Hepatocyte (in vitro differentiated cells): ENCODE results near the gene RPL10A. TPM values are rescaled to one million over a fixed set of nuclear protein-coding genes. Genes with fewer than 3 reads are reported as not detected.

Source experiments
- DNase-seq: peaks from one replicate; pipeline ENCODE4 v3.0.0-alpha.2; 2016; ENCODE audit warnings: low spot score
- H2AFZ ChIP-seq: fragments of 200-600 bp; sonication (generic); 2 replicates; pipeline ENCODE4 v1.6.0; 2016; ENCODE audit warnings: antibody characterized with exemption, mild to moderate bottlenecking
- H3K27ac ChIP-seq: fragments of 200-600 bp; sonication (generic); 2 replicates; pipeline ENCODE4 v1.5.1; 2016; ENCODE audit warnings: mild to moderate bottlenecking
- H3K27me3 ChIP-seq: fragments of 200-600 bp; sonication (generic); 2 replicates; pipeline ENCODE4 v1.6.1; 2016
- H3K36me3 ChIP-seq: fragments of 200-600 bp; sonication (generic); replicated peaks from 2 replicates; pipeline ENCODE4 v1.5.1; 2016; ENCODE audit warnings: low read depth; ENCODE audit not compliant: insufficient read depth
- H3K4me1 ChIP-seq: fragments of 200-600 bp; sonication (generic); 2 replicates; pipeline ENCODE4 v1.5.1; 2016; ENCODE audit warnings: mild to moderate bottlenecking, moderate library complexity; ENCODE audit not compliant: insufficient read depth
- H3K4me2 ChIP-seq: fragments of 200-600 bp; sonication (generic); 2 replicates; pipeline ENCODE4 v1.6.0; 2016
- H3K4me3 ChIP-seq: fragments of 200-600 bp; sonication (generic); 2 replicates; pipeline ENCODE4 v1.5.1; 2016; ENCODE audit warnings: mild to moderate bottlenecking
- H3K79me2 ChIP-seq: fragments of 200-600 bp; sonication (generic); 2 replicates; pipeline ENCODE4 v1.6.0; 2017; ENCODE audit warnings: mild to moderate bottlenecking
- H3K9me2 ChIP-seq: fragments of 200-600 bp; sonication (generic); replicated peaks from 2 replicates; pipeline ENCODE4 v1.6.0; 2017; ENCODE audit warnings: mild to moderate bottlenecking; ENCODE audit not compliant: insufficient read depth
- H3K9me3 ChIP-seq: fragments of 200-600 bp; sonication (generic); 2 replicates; pipeline ENCODE4 v1.5.1; 2016; ENCODE audit warnings: low read depth, mild to moderate bottlenecking
- H4K20me1 ChIP-seq: fragments of 200-600 bp; sonication (generic); 2 replicates; pipeline ENCODE4 v1.6.0; 2016; ENCODE audit warnings: mild to moderate bottlenecking; ENCODE audit not compliant: insufficient read depth, poor library complexity, severe bottlenecking
- CTCF ChIP-seq: fragments of 200-600 bp; sonication (generic); IDR thresholded peaks from 2 replicates; pipeline ENCODE4 v1.5.1; 2016; ENCODE audit warnings: antibody characterized with exemption, mild to moderate bottlenecking; ENCODE audit not compliant: poor library complexity
- EZH2 ChIP-seq: fragments of 200-600 bp; sonication (generic); IDR thresholded peaks from 2 replicates; pipeline ENCODE4 v1.6.1; 2016; ENCODE audit warnings: antibody characterized with exemption, mild to moderate bottlenecking, borderline replicate concordance
- EZH2phosphoT487 ChIP-seq: fragments of 200-600 bp; sonication (generic); IDR thresholded peaks from one replicate; pipeline ENCODE4 v1.6.1; 2018; ENCODE audit warnings: antibody characterized with exemption, mild to moderate bottlenecking, low read depth, moderate library complexity; ENCODE audit not compliant: unreplicated experiment, severe bottlenecking
- WGBS: methylation state at CpG from one replicate; pipeline ENCODE4 v1.1.6; 2016; ENCODE audit warnings: low lambda C conversion rate; ENCODE audit errors: missing lambda C conversion rate; 5-methylcytosine and 5-hydroxymethylcytosine counted together
- polyA plus RNA-seq: library from polyadenylated mRNA; unstranded; fragments of >200 nt; fragmentation: Nextera tagmentation; extraction: Ambion mirVana; gene quantifications from 2 replicates; pipeline ENCODE4 v1.2.1, GENCODE V29; 2016
- total RNA-seq: library from RNA; depleted of rRNA; stranded (reverse); fragments of >200 nt; gene quantifications from 2 replicates; pipeline ENCODE4 v1.2.3, GENCODE V29; 2014

RPL10A gene
- total and polyA plus RNA-seq, 2 experiments from 2014 or later, result 308 to 1,102 TPM

DNA sequence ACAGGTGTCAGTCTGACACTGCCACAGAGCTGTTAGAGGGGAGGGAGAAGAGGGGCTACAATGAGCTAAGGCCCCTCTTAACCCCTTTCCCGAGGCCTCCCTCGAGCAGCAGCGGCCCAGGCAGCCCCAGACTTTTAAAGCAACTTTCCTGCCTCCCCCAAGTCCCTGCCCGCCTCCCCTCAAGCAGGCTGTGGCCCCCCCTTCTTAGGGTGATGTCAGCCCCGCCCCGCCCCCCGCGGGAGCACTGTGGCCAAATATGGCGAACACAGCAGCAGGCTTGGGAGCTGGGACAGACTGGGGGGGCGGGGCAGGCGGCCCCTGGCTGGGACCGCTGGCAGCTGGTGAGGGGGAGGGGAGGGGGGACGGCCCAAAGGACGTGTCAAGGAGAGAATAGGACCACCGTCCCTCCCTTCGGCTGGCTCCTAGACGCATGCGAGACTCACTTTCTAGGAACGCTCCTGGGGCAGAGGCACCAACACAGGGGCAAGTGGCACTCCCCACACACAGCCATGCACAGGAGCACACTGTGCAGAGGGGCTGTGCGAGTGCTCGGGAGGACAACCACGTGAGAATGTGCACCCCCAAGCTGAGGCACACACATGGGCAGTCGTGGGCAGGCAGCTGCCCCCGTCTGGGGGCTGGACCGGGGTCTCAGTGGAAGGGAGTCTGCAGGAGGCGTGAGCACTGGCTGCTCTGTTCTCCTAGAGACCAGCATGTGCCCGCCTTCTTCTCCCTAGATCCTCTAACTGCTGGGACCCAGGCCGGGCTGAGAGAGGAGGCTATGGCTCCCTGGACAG is 22.0 kb downstream of the RPL10A start:
- Histone ChIP-seq H3K79me2 (peaks cover 100% of the 10 kb centered on the region), H3K27me3 (no peaks in the 10 kb centered on the region), H3K4me1 (peaks cover 99% of the 10 kb centered on the region), H3K36me3 (no peaks in the 10 kb centered on the region), H3K4me2 (peak overlapping the region; percentile 97), H3K4me3 (no peak overlapping the region), H4K20me1 (peaks cover 76% of the 10 kb centered on the region), H3K27ac (peak overlapping the region; percentile 97), H3K9me3 (no peaks in the 10 kb centered on the region), H3K9me2 (no peaks in the 10 kb centered on the region), H2AFZ (no peak overlapping the region)
- TF ChIP-seq EZH2, result no peak
- TF ChIP-seq EZH2phosphoT487, result no peak
- TF ChIP-seq CTCF, result no peak
- 25% methylated on average over 23 of the region's 28 CpGs for WGBS
- peak; percentile 82 for DNase-seq

DNA sequence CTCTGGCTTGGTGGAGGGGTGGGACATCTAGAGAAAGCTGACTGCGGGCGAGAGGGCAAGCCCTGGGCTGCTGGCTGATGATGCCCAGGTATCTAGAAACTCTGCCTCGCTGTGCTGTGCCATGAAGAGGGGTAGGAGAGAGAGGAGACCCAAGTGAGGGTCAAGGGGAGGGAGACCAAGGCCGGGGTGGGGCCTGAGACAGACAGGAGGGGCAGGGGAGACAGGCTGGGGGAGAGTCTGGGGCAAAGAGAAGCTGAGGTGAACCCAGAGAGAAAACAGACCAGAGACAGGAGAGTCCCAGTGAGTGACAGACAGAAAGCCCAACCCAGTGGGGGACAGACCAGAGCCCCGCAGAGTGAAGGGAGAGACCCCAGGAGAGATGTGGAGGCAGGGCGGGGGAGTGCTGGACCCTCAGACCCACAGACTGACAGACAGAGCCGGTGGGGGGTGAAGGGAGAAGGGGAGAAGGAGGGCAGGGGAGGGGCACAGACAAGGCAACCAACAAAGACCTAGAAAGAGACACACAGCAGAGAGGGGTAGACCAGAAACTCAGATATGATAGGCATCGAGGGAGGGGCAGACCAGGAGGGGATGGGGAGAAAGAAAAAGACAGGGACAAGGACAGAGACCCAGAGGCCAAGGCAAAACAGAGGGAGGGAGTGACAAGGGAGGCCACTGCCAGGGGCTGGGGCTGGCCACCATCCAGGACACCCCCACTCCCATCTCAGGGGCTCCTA is 22.8 kb downstream of the RPL10A start:
- Histone ChIP-seq H3K36me3 (no peaks in the 10 kb centered on the region), H3K9me3 (no peaks in the 10 kb centered on the region), H3K27ac (peak overlapping the region; percentile 97), H3K4me2 (peak overlapping the region; percentile 97), H4K20me1 (peaks cover 76% of the 10 kb centered on the region), H3K79me2 (peaks cover 100% of the 10 kb centered on the region), H3K9me2 (no peaks in the 10 kb centered on the region), H3K4me1 (peaks cover 96% of the 10 kb centered on the region), H3K27me3 (no peaks in the 10 kb centered on the region), H2AFZ (no peak overlapping the region), H3K4me3 (no peak overlapping the region)
- WGBS, result 39% methylated on average over 7 of the region's 8 CpGs
- no peak for TF ChIP-seq EZH2
- no peak for TF ChIP-seq CTCF
- TF ChIP-seq EZH2phosphoT487, result no peak
- DNase-seq, result no peak

DNA sequence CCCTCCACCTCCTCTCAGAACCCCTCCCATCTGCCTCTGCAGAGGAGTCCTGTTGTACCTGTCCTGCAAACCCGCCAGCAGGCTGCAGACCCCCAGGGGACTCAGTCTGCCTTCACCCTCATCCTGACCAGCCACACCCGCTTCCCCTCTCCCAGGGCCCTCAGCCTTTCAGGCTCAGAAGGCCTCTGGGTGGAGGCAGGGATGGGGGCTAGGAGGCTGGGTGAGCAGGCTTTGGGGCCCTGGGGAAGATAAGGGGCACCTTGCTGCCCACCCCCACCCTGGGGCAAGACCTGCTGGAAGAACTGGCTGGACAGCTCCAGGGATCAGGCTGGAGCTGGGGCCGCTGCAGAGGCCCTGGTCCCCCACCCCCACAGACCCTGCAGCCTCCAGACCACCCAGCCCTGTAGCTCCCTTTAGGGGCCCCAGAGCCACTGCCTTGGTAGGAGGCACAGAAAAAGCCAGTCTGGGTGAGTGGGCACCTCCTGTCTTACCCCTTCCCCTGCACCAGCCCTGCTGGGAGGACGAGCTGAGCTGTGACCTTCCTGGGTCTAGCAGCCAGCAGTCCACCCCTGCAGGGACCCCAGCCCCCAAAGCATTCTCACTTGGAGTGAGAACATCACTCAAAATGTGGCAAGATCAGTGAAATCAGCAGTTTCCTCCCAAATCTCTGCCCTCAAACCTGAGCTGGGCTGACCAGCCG is 23.5 kb downstream of the RPL10A start:
- DNase-seq, result peak; percentile 47
- H4K20me1 ChIP-seq, result peaks cover 69% of the 10 kb centered on the region
- peaks cover 88% of the 10 kb centered on the region for H3K4me1 ChIP-seq
- H3K9me3 ChIP-seq, result no peaks in the 10 kb centered on the region
- no peaks in the 10 kb centered on the region for H3K9me2 ChIP-seq
- 38% methylated on average over 4 of the region's 5 CpGs for WGBS
- no peak overlapping the region for H3K4me3 ChIP-seq
- H2AFZ ChIP-seq, result no peak overlapping the region
- no peaks in the 10 kb centered on the region for H3K27me3 ChIP-seq
- peak overlapping the region; percentile 97 for H3K4me2 ChIP-seq
- TF ChIP-seq CTCF (no peak), EZH2phosphoT487 (no peak), EZH2 (no peak)
- H3K27ac ChIP-seq, result peak overlapping the region; percentile 97
- no peaks in the 10 kb centered on the region for H3K36me3 ChIP-seq
- peaks cover 100% of the 10 kb centered on the region for H3K79me2 ChIP-seq
